ENCODE data around the gene KIF2C. TPM values are rescaled to one million over a fixed set of nuclear protein-coding genes. Genes with fewer than 3 reads are reported as not detected.

The KIF2C gene
- polyA plus RNA-seq, 1 of the 3 experiments (the other 2 are of a cell fraction) = 20.7 TPM

GRCh38 chr1:44803062-44803311, 63.4 kb downstream of the KIF2C start (continued):
- no peak for TF ChIP-seq PBX3 (IDR thresholded peaks at IDR 0.05)
- TF ChIP-seq RFX5 (IDR thresholded peaks at IDR 0.05; ENCODE audit: low read length) = no peak
- TF ChIP-seq NFIC (IDR thresholded peaks at IDR 0.05; ENCODE audit: borderline replicate concordance) = no peak
- no peak for TF ChIP-seq TEAD4 (IDR thresholded peaks at IDR 0.05; ENCODE audit: borderline replicate concordance, insufficient read depth)
- no peak for TF ChIP-seq SMC3 (IDR thresholded peaks at IDR 0.05; ENCODE audit: low read depth, low read length)

- WGBS (ENCODE audit: low lambda C conversion rate) = 86% methylated on average over 12 of the region's 13 CpGs
- DNase-seq = no peak
- Histone ChIP-seq H3K4me2 (peak overlapping the region; percentile 98), H3K79me2 (ENCODE audit: insufficient read depth) (peaks cover 63% of the 10 kb centered on the region), H3K4me1 (ENCODE audit: control insufficient read depth in 1 of 2, insufficient read depth in 2 of 2, low read depth in 1 of 2, low read length in 1 of 2) (peaks cover 38 to 45% of the 10 kb centered on the region in 2 experiments; a peak in 3 of 4 replicates), H3K27me3 (ENCODE audit: insufficient read depth) (no peaks in the 10 kb centered on the region), H2AFZ (ENCODE audit: low read depth) (no peak overlapping the region), H4K20me1 (ENCODE audit: insufficient read depth) (peaks cover 32% of the 10 kb centered on the region), H3K4me3 (ENCODE audit: low read depth in 2 of 2, low read length in 1 of 2) (peak overlapping the region in 1 of 2 experiments; percentile 96; a peak in 3 of 4 replicates), H3K36me3 (replicated peaks in 1 of 2; ENCODE audit: control insufficient read depth in 1 of 2, insufficient read depth in 2 of 2, low read length in 1 of 2) (peaks cover 43 to 49% of the 10 kb centered on the region in 2 experiments), H3K9ac (peak overlapping the region; percentile 98), H3F3A (replicated peaks; ENCODE audit: insufficient read depth) (peaks cover 41% of the 10 kb centered on the region), H3K27ac (ENCODE audit: low read depth in 2 of 2, low read length in 1 of 2) (peak overlapping the region in 1 of 2 experiments; percentile 100; a peak in 2 of 4 replicates), H3K9me3 (no peaks in the 10 kb centered on the region), H3K9me2 (no peaks in the 10 kb centered on the region)
- POLR2A ChIA-PET = interaction anchor here (1.7 kb wide), 1 partner anchor 10 kb away, joined by 6 read pairs; no protein-coding TSS in a partner anchor
- CTCF ChIA-PET = no interaction called here
- TF ChIP-seq FOXJ3 (CRISPR knock-in tag; IDR thresholded peaks at IDR 0.05) (no peak), REST (IDR thresholded peaks at IDR 0.05; ENCODE audit: low read depth, low read length) (no peak), FOXM1 (IDR thresholded peaks at IDR 0.05; ENCODE audit: low read depth) (no peak), NRF1 (IDR thresholded peaks at IDR 0.05; ENCODE audit: low read depth, low read length) (no peak), YY1 (IDR thresholded peaks at IDR 0.05; ENCODE audit: low read depth) (no peak), NFIC (IDR thresholded peaks at IDR 0.05; ENCODE audit: borderline replicate concordance) (no peak), MAX (IDR thresholded peaks at IDR 0.05; ENCODE audit: low read depth) (no peak), SMC3 (IDR thresholded peaks at IDR 0.05; ENCODE audit: low read depth, low read length) (no peak)
Measured at GRCh38 chr1:44803312-44804095, 63.9 kb downstream of the KIF2C start.
